IMR-90 (cell line): ENCODE data around the gene KIF12. TPM values are rescaled to one million over a fixed set of nuclear protein-coding genes. Genes with fewer than 3 reads are reported as not detected.

Source experiments
- ATAC-seq: fragments of 200-7000 bp; cut with Tn5 transposase; 2 replicates; pipeline ENCODE4 v1.9.1; 2020; ENCODE audit warnings: low read depth, mild to moderate bottlenecking, moderate library complexity
- BruUV-seq: library from RNA; stranded (reverse); fragments of 400-500 nt; replicated peaks from 2 replicates; lab custom pipeline; 2021; lab: Mats Ljungman, UMichigan
- CTCF ChIA-PET: fragments of 300-600 bp; formaldehyde crosslinking; extraction: SDS; loops from one replicate; lab custom pipeline; 2021; ENCODE audit warnings: antibody characterized with exemption; lab: Yijun Ruan, JAX
- POLR2A ChIA-PET: fragments of 300-600 bp; sonication (Branson Sonifier 250); formaldehyde crosslinking; loops from one replicate; lab custom pipeline; 2022; ENCODE audit warnings: antibody characterized with exemption; ENCODE audit not compliant: unreplicated experiment; lab: Charles Lee
- DNase-seq: peaks from one replicate; pipeline ENCODE4 v3.0.0; 2013
- H2AFZ ChIP-seq: replicated peaks from 2 replicates; pipeline ENCODE3; 2013; ENCODE audit warnings: low read length, mild to moderate bottlenecking; ENCODE audit not compliant: poor library complexity
- H2AK5ac ChIP-seq: 2 replicates; pipeline ENCODE4 v1.6.1; 2013; ENCODE audit warnings: low read depth, low read length, inconsistent platforms
- H2AK9ac ChIP-seq: replicated peaks from 2 replicates; pipeline ENCODE3; 2013; ENCODE audit warnings: mild to moderate bottlenecking, low read depth, low read length, moderate library complexity; ENCODE audit not compliant: poor library complexity
- H2BK120ac ChIP-seq: 2 replicates; pipeline ENCODE4 v1.6.1; 2013; ENCODE audit warnings: low read depth, low read length, inconsistent platforms
- H2BK15ac ChIP-seq: 3 replicates; pipeline ENCODE4 v1.6.1; 2013; ENCODE audit warnings: low read depth, low read length, inconsistent platforms
- H2BK20ac ChIP-seq: 2 replicates; pipeline ENCODE4 v1.6.1; 2013; ENCODE audit warnings: low read depth, mild to moderate bottlenecking, inconsistent platforms, low read length, moderate library complexity
- H2BK5ac ChIP-seq: 2 replicates; pipeline ENCODE4 v1.6.1; 2013; ENCODE audit warnings: mild to moderate bottlenecking, low read depth, low read length, inconsistent platforms; ENCODE audit not compliant: poor library complexity, severe bottlenecking
- H3K14ac ChIP-seq: replicated peaks from 2 replicates; pipeline ENCODE4 v1.6.1; 2013; ENCODE audit warnings: low read depth, low read length, inconsistent platforms
- H3K18ac ChIP-seq: 2 replicates; pipeline ENCODE4 v1.6.1; 2013; ENCODE audit warnings: low read depth, low read length, control low read depth
- H3K23ac ChIP-seq: 2 replicates; pipeline ENCODE4 v1.6.1; 2013; ENCODE audit warnings: low read depth, low read length, inconsistent platforms
- H3K27ac ChIP-seq: 2 replicates; pipeline ENCODE4 v1.5.1; 2013; ENCODE audit warnings: mild to moderate bottlenecking, control low read depth, low read length; ENCODE audit not compliant: insufficient read depth
- H3K27me3 ChIP-seq: 2 replicates; pipeline ENCODE4 v1.6.1; 2013; ENCODE audit warnings: low read length; ENCODE audit not compliant: control insufficient read depth, insufficient read depth
- H3K36me3 ChIP-seq: 2 replicates; pipeline ENCODE4 v1.6.1; 2013; ENCODE audit warnings: low read length, mixed read lengths; ENCODE audit not compliant: control insufficient read depth, insufficient read depth
- H3K4ac ChIP-seq: 2 replicates; pipeline ENCODE4 v1.6.1; 2013; ENCODE audit warnings: low read depth, low read length, inconsistent platforms
- H3K4me1 ChIP-seq: 2 replicates; pipeline ENCODE4 v1.6.1; 2013; ENCODE audit warnings: low read length, mixed read lengths; ENCODE audit not compliant: control insufficient read depth, insufficient read depth
- H3K4me2 ChIP-seq: 2 replicates; pipeline ENCODE4 v1.6.1; 2013; ENCODE audit warnings: low read depth, mild to moderate bottlenecking, control low read depth, low read length, moderate library complexity
- H3K4me3 ChIP-seq: 2 replicates; pipeline ENCODE4 v1.5.1; 2013; ENCODE audit warnings: low read depth, mild to moderate bottlenecking, control low read depth, low read length, moderate library complexity; ENCODE audit not compliant: insufficient read depth
- H3K56ac ChIP-seq: 2 replicates; pipeline ENCODE4 v1.6.1; 2013; ENCODE audit warnings: low read length, inconsistent platforms; ENCODE audit not compliant: insufficient read depth; ENCODE audit errors: extremely low read depth
- H3K79me1 ChIP-seq, 2 experiments: 2 replicates each; pipeline ENCODE4 v1.6.1; 2013; ENCODE audit warnings: low read length in 2 of 2, inconsistent platforms in 1 of 2, low read depth in 1 of 2
- H3K9ac ChIP-seq: 2 replicates; pipeline ENCODE4 v1.6.1; 2013; ENCODE audit warnings: low read depth, low read length, control low read depth
- H3K9me1 ChIP-seq: 2 replicates; pipeline ENCODE4 v1.6.1; 2013; ENCODE audit warnings: low read length, inconsistent platforms; ENCODE audit not compliant: insufficient read depth
- H3K9me3 ChIP-seq: 2 replicates; pipeline ENCODE4 v1.6.1; 2013; ENCODE audit warnings: low read length; ENCODE audit not compliant: control insufficient read depth, insufficient read depth
- H4K20me1 ChIP-seq: 2 replicates; pipeline ENCODE4 v1.6.1; 2013; ENCODE audit warnings: low read length, inconsistent platforms; ENCODE audit not compliant: insufficient read depth
- H4K5ac ChIP-seq: 2 replicates; pipeline ENCODE4 v1.6.1; 2013; ENCODE audit warnings: mild to moderate bottlenecking, low read depth, low read length, control low read depth
- H4K8ac ChIP-seq, 2 experiments: 2 replicates each; pipeline ENCODE4 v1.6.1; 2013; ENCODE audit warnings: low read depth in 2 of 2, low read length in 2 of 2, control low read depth in 1 of 2, inconsistent platforms in 1 of 2
- H4K91ac ChIP-seq: 2 replicates; pipeline ENCODE4 v1.6.1; 2013; ENCODE audit warnings: low read depth, low read length, inconsistent platforms; ENCODE audit not compliant: insufficient read depth
- CEBPB ChIP-seq: IDR thresholded peaks from 2 replicates; pipeline ENCODE4 v1.6.1; 2012; ENCODE audit warnings: low read depth, low read length, improper control_type of control experiment
- CTCF ChIP-seq: conservative IDR thresholded peaks from 2 replicates; pipeline ENCODE4 v1.5.1; 2012; ENCODE audit warnings: mild to moderate bottlenecking, low read depth, low read length, improper control_type of control experiment
- MXI1 ChIP-seq: IDR thresholded peaks from 2 replicates; pipeline ENCODE4 v1.6.1; 2012; ENCODE audit warnings: low read depth, mild to moderate bottlenecking, low read length, moderate library complexity, borderline replicate concordance
- RAD21 ChIP-seq: IDR thresholded peaks from 2 replicates; pipeline ENCODE4 v1.6.1; 2012; ENCODE audit warnings: low read length, improper control_type of control experiment
- RFX5 ChIP-seq: IDR thresholded peaks from 2 replicates; pipeline ENCODE4 v1.8.0; 2012; ENCODE audit warnings: low read depth, mild to moderate bottlenecking, low read length, moderate library complexity
- SMC3 ChIP-seq: fragments of 150-350 bp; IDR thresholded peaks from 2 replicates; pipeline ENCODE4 v1.6.1; 2016; ENCODE audit warnings: low read depth, mild to moderate bottlenecking, antibody characterized with exemption, low read length, moderate library complexity
- WGBS, 2 experiments: methylation state at CpG; one replicate each; pipeline versions ENCODE4 v1.1.5 to v1.1.7; 2013; ENCODE audit warnings: missing lambda C conversion rate in 2 of 2; ENCODE audit not compliant: insufficient read length in 1 of 2; ENCODE audit errors: extremely low coverage in 2 of 2; 5-methylcytosine and 5-hydroxymethylcytosine counted together
- dilution Hi-C: fragments of 300-500 bp; cut with HindIII; formaldehyde crosslinking; loops from one replicate; pipeline ENCODE4 v1.14.3; 2018; ENCODE audit warnings: low sequenced_read_pairs; ENCODE audit not compliant: unreplicated experiment
- in situ Hi-C: fragments of 300-500 bp; cut with MboI; formaldehyde crosslinking; loops from 3 replicates; pipeline ENCODE4 v1.14.3; 2019; ENCODE audit warnings: low sequenced_read_pairs, inconsistent platforms, mixed read lengths
- intact Hi-C: fragments of 100-400 bp; cut with micrococcal nuclease; formaldehyde crosslinking; loops from 2 replicates; pipeline ENCODE4 v1.10.0; 2022
- polyA plus RNA-seq, 3 experiments: library from polyadenylated mRNA; depleted of rRNA; stranded (reverse); fragments of >200 nt; gene quantifications; 2 replicates each; pipeline ENCODE4 v1.2.3, GENCODE V29; 2012; ENCODE audit warnings: low replicate concordance in 1 of 3
- total RNA-seq: library from RNA; depleted of rRNA; stranded (reverse); fragments of >200 nt; gene quantifications from 2 replicates; pipeline ENCODE4 v1.2.3, GENCODE V29; 2012

KIF12 gene
- total and polyA plus RNA-seq, 2 of the 4 experiments (the other 2 are of a cell fraction), result not detected

- DNase-seq (peak; percentile 83), ATAC-seq (peak; percentile 99)
- Histone ChIP-seq H3K56ac (no peak overlapping the region), H2BK20ac (no peak overlapping the region), H3K27me3 (peaks cover 41% of the 10 kb centered on the region), H3K27ac (no peak overlapping the region), H2AFZ (peak overlapping the region; percentile 34), H3K9me3 (peaks cover 2% of the 10 kb centered on the region; the same call in 1 of the 2 replicates), H3K23ac (no peak overlapping the region), H4K91ac (no peak overlapping the region), H3K79me1 (no peaks in the 10 kb centered on the region), H3K9me1 (no peaks in the 10 kb centered on the region), H3K4me2 (no peak overlapping the region), H2AK5ac (no peak overlapping the region), H2BK120ac (no peak overlapping the region), H4K5ac (no peak overlapping the region), H3K9ac (no peak overlapping the region), H4K8ac (no peak overlapping the region), H3K36me3 (no peaks in the 10 kb centered on the region), H3K4me3 (no peak overlapping the region), H2BK15ac (no peak overlapping the region), H3K4ac (no peak overlapping the region), H3K14ac (no peak overlapping the region), H2AK9ac (no peak overlapping the region), H3K4me1 (no peaks in the 10 kb centered on the region; the same call in 1 of the 2 replicates), H3K18ac (no peak overlapping the region), H4K20me1 (no peaks in the 10 kb centered on the region; the same call in 1 of the 2 replicates), H2BK5ac (no peak overlapping the region)
- intact Hi-C loops, result loop anchor here (1.0 to 2.0 kb wide), 3 partner anchors 209 to 345 kb away; no protein-coding TSS in a partner anchor
- TF ChIP-seq RFX5 (no peak), SMC3 (peak; percentile 87), MXI1 (no peak), CTCF (peak; percentile 91), CEBPB (no peak), RAD21 (peak; percentile 82)
- in situ Hi-C loops, result no loop called here
- CTCF ChIA-PET, result interaction anchor here (0.5 to 2.6 kb wide), 16 partner anchors 10 to 922 kb away, joined by 3 to 16 read pairs (median 3); partner anchors contain the start of genes COL27A1 and KIF12
- 27% methylated on average over 3 of the region's 10 CpGs; no CpG with 5 or more reads in 1 of the 2 experiments for WGBS, 2 experiments
- POLR2A ChIA-PET, result no interaction called here
- BruUV-seq, result no TSS peak
- dilution Hi-C loops, result no loop called here
Measured at GRCh38 chr9:114082017-114082762, 16.9 kb downstream of the KIF12 start.
